Measurements from ENCODE around the gene MRPL38.
"Not testable (repeated sequence)": the region's sequence is repeated elsewhere in the genome, so short reads cannot be mapped to it uniquely, and the experiment has no call there.

The MRPL38 gene

DNA sequence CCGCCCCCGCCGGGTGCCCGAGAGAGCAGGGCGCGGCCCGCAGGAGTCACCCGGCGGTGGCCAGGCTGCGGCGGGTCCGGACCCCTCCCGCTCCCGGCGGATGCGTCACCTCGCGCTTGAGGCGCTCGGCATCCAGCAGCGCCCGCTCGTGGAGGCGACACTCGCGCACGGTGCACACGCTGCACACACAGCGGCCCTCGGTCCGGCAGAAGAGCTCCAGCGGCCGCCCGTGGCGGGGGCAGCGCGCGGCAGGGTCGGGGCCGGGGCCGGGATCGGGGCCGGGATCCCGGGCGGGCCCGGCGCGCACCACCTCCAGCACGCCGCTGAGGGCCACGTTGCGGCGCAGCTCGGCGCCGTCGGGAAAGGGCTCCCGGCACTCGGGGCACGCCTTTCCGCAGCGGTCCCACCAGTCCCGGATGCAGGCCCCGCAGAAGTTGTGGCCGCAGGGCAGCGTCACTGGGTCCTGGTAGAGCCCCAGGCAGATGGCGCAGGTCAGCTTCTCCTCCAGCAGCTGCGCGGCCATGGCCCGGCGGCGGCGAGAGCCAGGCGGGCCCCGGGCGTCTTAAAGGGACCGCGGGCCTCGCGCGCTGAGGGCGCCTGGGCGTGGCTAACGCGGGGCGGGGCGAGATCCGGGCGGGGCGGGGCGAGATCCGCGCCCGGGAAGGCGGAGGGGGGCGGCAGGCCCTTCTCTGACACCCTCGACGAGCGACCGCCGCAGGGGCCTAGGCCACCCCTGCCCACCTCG is 8.1 kb downstream of the MRPL38 start, which contains the start of gene TRIM65:
Gene TRIM65, minus strand, starts transcription at position 537 of the 745 bp plus-strand sequence. Its CDS starts 14 bp downstream, at position 523.
- DNase-seq (ENCODE audit: low spot score): peak; percentile 87

GRCh38 chr17:75895370-75896155 is 9.1 kb downstream of the MRPL38 start:
- DNase-seq (ENCODE audit: low spot score): peak; percentile 75

GRCh38 chr17:75894049-75894733 is 10.5 kb downstream of the MRPL38 start:
- DNase-seq (ENCODE audit: low spot score): no peak

GRCh38 chr17:75893305-75894048 is 11.2 kb downstream of the MRPL38 start:
- no peak for DNase-seq (ENCODE audit: low spot score)

GRCh38 chr17:75892556-75893224 is 12.0 kb downstream of the MRPL38 start:
- DNase-seq (ENCODE audit: low spot score): no peak

GRCh38 chr17:75891605-75892555 is 12.8 kb downstream of the MRPL38 start:
- no peak for DNase-seq (ENCODE audit: low spot score)

DNA sequence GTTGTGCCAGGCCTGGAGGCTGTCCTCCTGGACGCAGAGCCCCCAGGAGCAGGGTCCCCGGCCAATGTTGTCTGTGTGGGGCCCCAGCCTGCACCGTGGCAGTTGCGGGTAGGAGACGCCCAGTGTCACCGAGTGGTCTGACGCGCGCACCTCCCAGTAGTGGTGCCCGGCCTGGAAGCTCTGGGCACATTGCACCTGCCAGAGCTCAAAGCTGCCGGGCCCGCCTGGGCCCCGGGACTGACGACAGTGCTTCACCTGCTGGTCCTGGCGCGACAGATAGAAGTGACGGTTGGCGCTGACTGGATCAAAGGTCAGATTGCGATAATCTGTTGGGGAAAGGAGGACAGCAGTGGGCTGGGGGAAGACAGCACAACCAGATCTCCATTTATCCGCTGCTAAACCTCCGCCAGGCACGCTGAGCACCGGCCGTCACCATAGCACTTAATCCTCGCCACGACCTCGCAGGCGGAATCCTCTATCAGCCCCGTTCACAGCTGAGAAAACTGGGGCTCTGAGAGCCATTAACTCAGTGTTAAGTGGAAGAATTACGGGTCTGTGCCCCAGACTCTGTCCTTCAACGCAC is 13.6 kb downstream of the MRPL38 start:
- DNase-seq (ENCODE audit: low spot score): no peak

GRCh38 chr17:75889454-75889853 is 15.2 kb downstream of the MRPL38 start:
- DNase-seq (ENCODE audit: low spot score): no peak

- DNase-seq (ENCODE audit: low spot score): no peak
Observed at GRCh38 chr17:75888484-75888883, 16.2 kb downstream of the MRPL38 start.

GRCh38 chr17:75885860-75886259 is 18.8 kb downstream of the MRPL38 start:
- not testable (repeated sequence) for DNase-seq (ENCODE audit: low spot score)

- no peak for DNase-seq (ENCODE audit: low spot score)
Observed at GRCh38 chr17:75885431-75885830, 19.3 kb downstream of the MRPL38 start.

- DNase-seq (ENCODE audit: low spot score): no peak
Observed at GRCh38 chr17:75881678-75882454, 22.8 kb downstream of the MRPL38 start.

DNA sequence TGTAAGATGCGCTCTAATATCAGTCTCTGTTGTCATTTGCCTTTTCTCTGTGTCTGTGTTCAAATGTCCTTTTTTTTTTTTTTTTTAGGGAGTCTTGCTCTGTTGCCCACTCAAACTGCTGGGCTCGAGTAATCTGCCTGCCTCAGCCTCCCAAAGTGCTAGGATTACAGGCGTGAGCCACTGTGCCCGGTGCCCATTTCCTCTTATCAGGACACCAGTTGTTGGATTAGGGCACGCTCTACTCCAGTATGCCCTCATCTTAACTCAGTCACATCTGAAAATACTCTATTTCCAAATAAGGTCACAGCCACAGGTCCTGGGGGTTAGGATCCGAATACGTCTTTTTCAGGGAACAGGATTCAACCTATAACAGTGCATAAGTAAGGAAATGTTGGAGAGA is 24.4 kb downstream of the MRPL38 start:
- no peak for DNase-seq (ENCODE audit: low spot score)

DNA sequence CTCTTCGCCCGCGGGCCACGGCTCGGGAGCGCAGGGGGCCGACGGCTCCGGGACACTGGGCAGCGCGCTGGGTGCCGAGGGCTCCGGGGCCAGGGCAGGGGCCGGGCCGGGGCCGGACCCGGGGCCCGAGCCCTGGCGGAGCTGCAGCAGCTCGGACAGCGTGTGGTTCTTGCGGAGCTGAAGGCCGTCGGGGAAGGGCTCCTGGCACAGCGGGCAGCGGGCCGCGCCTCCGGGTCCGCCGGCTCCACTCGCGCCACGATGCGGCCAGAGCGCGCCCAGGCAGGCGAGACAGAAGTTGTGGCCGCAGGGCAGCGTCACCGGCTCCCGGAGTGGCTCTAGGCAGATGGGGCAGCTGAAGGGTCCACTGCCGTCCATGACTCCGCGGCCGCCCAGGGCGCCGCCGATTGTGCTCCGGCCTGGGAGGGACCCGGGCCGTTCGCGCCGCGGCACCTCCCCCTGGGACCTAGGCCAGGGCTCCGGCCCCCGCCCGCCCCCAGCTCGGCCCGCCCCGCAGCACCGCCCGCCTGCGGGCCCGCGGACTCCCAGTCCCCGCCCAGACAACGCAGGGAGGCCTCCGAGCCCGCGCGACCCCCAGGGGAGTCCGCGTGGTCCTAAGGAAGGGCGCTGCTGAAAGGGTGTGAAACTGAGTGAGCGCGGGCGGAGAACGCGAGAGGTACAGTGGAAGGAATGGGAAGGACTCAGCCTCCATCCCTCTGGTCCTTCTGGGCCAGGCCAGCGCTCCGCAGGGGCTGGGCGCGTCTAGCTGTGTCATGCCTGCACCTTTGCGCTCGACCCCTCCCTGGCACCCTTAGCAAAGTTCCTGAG is 26.3 kb downstream of the MRPL38 start, which contains the start of gene TRIM47:
Gene TRIM47, minus strand, starts transcription at position 408 of the 825 bp plus-strand sequence. Its CDS starts 33 bp downstream, at position 375.
- DNase-seq (ENCODE audit: low spot score): peak; percentile 76

DNA sequence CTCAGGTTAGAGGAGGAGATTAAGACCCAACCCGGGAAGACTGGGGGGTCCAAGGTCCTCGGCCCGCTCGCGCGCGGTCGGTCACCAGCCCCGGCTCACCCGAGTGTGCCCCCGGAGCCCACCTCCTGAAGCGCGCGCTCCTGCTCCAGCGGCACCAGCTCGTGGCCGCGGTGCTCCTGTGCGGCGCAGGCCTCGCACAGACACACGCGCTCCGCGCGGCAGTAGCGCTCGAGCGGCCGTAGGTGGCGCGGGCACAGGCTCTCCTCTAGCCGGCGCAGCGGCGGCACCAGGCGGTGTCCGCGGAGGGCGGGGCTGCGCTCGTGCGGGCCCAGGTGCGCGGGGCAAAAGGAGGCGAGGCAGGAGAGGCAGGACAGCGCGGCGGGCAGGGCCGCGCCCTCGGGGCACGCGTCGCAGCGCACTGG is 26.9 kb downstream of the MRPL38 start:
- DNase-seq (ENCODE audit: low spot score): peak; percentile 77

GRCh38 chr17:75876938-75877751 is 27.5 kb downstream of the MRPL38 start:
- DNase-seq (ENCODE audit: low spot score): peak; percentile 56

Measured in HuH-7 (cell line).